Tibial artery (tissue), 4 donors: ENCODE results near the gene LELP1.
"Not testable (repeated sequence)": the region's sequence is repeated elsewhere in the genome, so short reads cannot be mapped to it uniquely, and the experiment has no call there.

Experiments used
- DNase-seq, 2 donors: peaks; one replicate each; pipeline ENCODE4 v3.0.0-alpha.2; 2019
- H3K27ac ChIP-seq, 2 donors: fragments of 200-600 bp; sonication (generic) in 1 of 2; 1 replicate in 1 of 2; 2 replicates in 1 of 2; pipeline ENCODE4 v1.5.1; 2018 to 2019; ENCODE audit warnings: mild to moderate bottlenecking in 1 of 2
- H3K27me3 ChIP-seq, 2 donors: fragments of 200-600 bp; sonication (generic) in 1 of 2; one replicate each; pipeline versions ENCODE4 v1.5.1 to v1.6.0; 2016 to 2019
- H3K36me3 ChIP-seq, 3 donors: fragments of 200-600 bp; sonication (generic) in 2 of 3; one replicate each; pipeline ENCODE4 v1.5.1; 2016 to 2019; ENCODE audit warnings: mild to moderate bottlenecking in 2 of 3
- H3K4me1 ChIP-seq, 4 donors: fragments of 200-600 bp; sonication (generic) in 2 of 4; 1 replicate in 3 of 4; 2 replicates in 1 of 4; pipeline ENCODE4 v1.5.1; 2016 to 2019
- H3K4me3 ChIP-seq, 2 donors: fragments of 200-600 bp; sonication (generic) in 1 of 2; 1 replicate in 1 of 2; 2 replicates in 1 of 2; pipeline ENCODE4 v1.5.1; 2018 to 2019; ENCODE audit warnings: mild to moderate bottlenecking in 2 of 2
- H3K9me3 ChIP-seq, 3 donors: fragments of 200-600 bp; sonication (generic) in 1 of 3; one replicate each; pipeline ENCODE4 v1.5.1; 2016 to 2019
- intact Hi-C: fragments of 100-400 bp; cut with DNase I; formaldehyde crosslinking; loops from one replicate; pipeline ENCODE4 v1.15.0; 2023; ENCODE audit warnings: low total_unique reads
- TF ChIP-seq, protein P1 (sequence below), 2 experiments: fragments of 200-600 bp in 1 of 2; fragments of 450-650 bp in 1 of 2; IDR thresholded peaks; one replicate each; pipeline ENCODE4 v1.5.1; 2017 to 2019; ENCODE audit warnings: antibody characterized with exemption in 2 of 2, mild to moderate bottlenecking in 1 of 2, moderate library complexity in 1 of 2

The LELP1 gene

DNA sequence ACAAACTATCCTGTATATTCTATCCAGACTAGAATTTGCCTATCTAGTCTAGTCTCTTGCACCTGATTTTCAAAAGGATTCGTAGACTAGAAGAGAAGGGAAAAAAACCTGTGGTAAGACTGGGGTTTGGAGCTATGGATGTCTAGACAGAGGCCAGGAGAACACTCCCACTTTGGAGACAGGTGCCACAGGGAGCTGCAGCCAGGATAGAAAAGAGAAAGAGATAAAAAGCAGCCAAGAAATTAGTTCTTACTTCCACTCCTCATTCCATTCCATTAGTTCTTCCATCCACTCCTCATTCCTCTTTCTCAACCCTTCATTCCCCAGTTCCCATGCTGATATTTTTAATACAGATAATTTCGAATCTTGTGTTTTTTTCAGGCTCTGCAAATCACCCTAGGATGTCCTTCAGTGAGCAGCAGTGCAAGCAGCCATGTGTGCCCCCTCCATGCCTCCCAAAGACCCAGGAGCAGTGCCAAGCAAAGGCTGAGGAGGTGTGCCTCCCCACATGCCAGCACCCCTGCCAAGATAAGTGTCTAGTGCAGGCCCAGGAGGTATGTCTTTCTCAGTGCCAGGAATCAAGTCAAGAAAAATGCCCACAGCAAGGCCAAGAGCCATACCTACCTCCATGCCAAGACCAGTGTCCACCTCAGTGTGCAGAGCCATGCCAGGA, 14.7 kb downstream of the LELP1 start:
- no peak for DNase-seq
- no peaks in the 10 kb centered on the region for H3K9me3 ChIP-seq
- no peak overlapping the region for H3K27ac ChIP-seq
- no peaks in the 10 kb centered on the region for H3K36me3 ChIP-seq
- intact Hi-C loops: loop anchor here (2.0 kb wide), 1 partner anchor 61 kb away; no protein-coding TSS in a partner anchor
- H3K27me3 ChIP-seq: peaks cover 0 to 3% of the 10 kb centered on the region in 2 donors
- TF ChIP-seq, protein P1, sequence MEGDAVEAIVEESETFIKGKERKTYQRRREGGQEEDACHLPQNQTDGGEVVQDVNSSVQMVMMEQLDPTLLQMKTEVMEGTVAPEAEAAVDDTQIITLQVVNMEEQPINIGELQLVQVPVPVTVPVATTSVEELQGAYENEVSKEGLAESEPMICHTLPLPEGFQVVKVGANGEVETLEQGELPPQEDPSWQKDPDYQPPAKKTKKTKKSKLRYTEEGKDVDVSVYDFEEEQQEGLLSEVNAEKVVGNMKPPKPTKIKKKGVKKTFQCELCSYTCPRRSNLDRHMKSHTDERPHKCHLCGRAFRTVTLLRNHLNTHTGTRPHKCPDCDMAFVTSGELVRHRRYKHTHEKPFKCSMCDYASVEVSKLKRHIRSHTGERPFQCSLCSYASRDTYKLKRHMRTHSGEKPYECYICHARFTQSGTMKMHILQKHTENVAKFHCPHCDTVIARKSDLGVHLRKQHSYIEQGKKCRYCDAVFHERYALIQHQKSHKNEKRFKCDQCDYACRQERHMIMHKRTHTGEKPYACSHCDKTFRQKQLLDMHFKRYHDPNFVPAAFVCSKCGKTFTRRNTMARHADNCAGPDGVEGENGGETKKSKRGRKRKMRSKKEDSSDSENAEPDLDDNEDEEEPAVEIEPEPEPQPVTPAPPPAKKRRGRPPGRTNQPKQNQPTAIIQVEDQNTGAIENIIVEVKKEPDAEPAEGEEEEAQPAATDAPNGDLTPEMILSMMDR (IDR thresholded peaks at IDR 0.05): no peak
- no peaks in the 10 kb centered on the region for H3K4me1 ChIP-seq
- H3K4me3 ChIP-seq: no peak overlapping the region

DNA sequence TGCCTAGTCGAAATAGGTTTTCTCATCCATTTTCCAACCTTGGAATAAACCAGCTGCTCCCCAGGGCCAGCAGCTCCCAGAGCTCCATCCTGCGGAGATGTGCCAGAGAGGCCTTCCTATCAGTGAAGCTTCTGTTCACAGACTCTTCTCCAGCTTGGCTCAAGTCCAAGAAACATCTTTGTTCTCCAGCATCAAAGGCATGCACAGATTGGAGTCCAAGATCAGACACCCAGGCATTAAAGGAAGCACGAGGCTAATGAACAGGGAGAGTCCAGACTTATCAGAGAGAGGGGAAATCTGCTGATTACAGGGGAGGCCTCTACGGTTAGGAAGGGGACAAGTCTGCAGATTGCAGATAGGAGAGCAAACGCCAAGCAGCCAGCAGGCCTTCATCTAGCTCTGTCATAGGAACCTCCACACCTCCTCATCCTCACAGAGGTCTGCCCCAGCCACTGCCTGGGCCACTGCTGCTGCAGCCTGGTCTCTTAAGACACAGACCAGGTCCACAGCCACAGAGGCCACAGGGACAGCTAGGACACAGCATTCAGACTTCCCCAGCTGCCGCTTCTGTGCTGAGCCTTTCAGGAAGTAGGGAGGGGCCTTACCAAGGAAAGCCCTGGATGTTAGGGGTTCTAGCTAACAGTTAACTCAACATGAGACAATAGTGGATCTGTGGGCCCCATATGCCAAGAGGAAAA, 17.5 kb downstream of the LELP1 start:
- Histone ChIP-seq H3K27ac (no peak overlapping the region), H3K4me3 (no peak overlapping the region), H3K27me3 (no peaks in the 10 kb centered on the region), H3K36me3 (no peaks in the 10 kb centered on the region), H3K4me1 (no peaks in the 10 kb centered on the region), H3K9me3 (no peaks in the 10 kb centered on the region)
- intact Hi-C loops: no loop called here
- TF ChIP-seq, protein P1 (IDR thresholded peaks at IDR 0.05): no peak
- DNase-seq: no peak

DNA sequence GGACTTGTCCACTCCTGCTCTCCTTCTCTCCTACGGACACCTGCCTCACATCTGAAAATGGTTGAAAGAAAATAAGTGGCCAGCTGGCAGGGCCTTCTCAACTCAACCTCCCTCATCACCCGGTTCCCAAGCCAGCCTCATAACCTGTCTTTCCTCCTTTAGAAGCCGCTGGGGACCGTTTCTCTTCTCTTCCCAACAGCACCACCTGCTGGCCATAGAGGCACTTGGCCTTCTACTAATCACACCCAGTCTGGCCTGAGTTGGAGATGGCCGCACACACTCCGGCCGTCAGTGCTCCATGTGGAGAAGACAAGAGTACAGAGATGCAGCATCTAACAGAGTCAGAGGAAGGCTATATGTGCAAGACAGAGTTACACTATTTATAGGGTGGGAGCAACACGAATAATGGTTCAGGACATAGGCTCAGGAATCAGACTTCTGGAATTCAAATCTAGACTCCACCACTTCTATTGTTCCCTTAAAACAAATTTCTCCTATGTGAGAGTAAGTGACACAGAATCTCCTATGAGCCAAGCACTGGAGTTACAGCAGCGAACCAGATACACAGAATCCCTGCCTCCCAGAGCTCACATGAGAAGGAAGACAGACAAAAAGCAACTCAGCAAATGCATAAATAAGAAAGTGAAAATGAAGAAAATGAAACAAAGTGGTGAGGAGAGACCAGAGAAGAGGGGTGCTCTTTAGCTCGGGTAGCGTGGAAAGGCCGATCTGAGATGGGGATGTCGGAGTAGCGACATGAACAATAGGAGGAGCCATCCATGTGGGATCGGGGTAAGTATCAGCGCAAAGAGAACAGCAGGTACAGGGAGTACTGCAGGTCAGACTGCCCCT, 20.0 kb downstream of the LELP1 start:
- H3K36me3 ChIP-seq, H3K27me3 ChIP-seq, H3K4me1 ChIP-seq, H3K4me3 ChIP-seq, intact Hi-C loops, H3K9me3 ChIP-seq, H3K27ac ChIP-seq: not testable (repeated sequence)
- TF ChIP-seq, protein P1 (IDR thresholded peaks at IDR 0.05): peak; percentile 49 to 61
- DNase-seq: peak; percentile 60 to 71

DNA sequence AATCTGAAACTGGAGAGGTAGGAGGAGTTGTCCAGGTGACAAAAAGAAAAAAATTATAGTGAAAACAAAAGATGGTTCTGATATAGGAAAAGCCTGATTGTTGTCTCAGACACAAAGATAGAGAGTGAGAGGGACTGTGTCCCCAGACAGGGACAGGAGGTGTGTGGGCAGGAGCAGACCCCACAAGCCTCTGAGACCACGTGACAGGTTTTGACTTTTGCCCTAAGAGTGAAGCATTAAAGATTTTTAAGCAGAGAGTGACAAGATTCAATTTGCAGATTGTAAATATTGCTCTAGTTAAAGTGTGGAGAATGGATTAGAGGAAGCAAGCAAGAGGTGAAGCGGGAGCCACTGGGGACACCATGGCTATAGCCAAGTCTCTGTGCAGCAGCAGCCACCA, 24.6 kb downstream of the LELP1 start:
- Histone ChIP-seq H3K9me3 (no peaks in the 10 kb centered on the region), H3K27me3 (peaks cover 0 to 9% of the 10 kb centered on the region in 2 donors), H3K36me3 (no peaks in the 10 kb centered on the region), H3K4me3 (no peak overlapping the region), H3K27ac (no peak overlapping the region), H3K4me1 (no peaks in the 10 kb centered on the region)
- intact Hi-C loops: no loop called here
- TF ChIP-seq, protein P1 (IDR thresholded peaks at IDR 0.05): no peak
- no peak for DNase-seq

DNA sequence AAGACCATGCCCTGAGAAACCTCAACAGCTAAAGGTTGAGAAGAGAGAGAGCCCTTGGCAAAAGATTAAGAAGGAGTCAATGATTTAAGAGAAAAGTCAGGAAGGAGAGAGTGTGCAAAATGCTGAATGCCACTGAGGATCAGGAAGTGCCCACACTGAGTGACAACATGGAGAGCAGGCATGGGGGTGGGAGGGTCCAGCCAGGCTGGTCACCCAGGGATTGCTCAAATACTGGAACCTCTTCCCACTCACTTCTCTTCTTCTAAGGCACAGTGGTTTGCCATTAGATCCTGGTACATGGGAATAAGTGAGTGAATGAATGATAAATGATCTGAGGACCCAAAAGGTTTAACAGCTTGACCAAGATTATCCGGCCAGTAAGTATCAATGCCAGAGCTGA, 25.3 kb downstream of the LELP1 start:
- TF ChIP-seq, protein P1 (IDR thresholded peaks at IDR 0.05): no peak
- no peaks in the 10 kb centered on the region for H3K9me3 ChIP-seq
- peaks cover 0 to 9% of the 10 kb centered on the region in 2 donors for H3K27me3 ChIP-seq
- no peak overlapping the region for H3K27ac ChIP-seq
- no peaks in the 10 kb centered on the region for H3K36me3 ChIP-seq
- no peaks in the 10 kb centered on the region for H3K4me1 ChIP-seq
- intact Hi-C loops: no loop called here
- no peak for DNase-seq
- no peak overlapping the region for H3K4me3 ChIP-seq
